AG08396 (cell line): Measurements from ENCODE around the gene PON1.

Experiments used
- DNase-seq: peaks from one replicate; pipeline ENCODE4 v3.0.0; 2012; ENCODE audit warnings: low spot score, mixed read lengths

PON1 gene

DNA sequence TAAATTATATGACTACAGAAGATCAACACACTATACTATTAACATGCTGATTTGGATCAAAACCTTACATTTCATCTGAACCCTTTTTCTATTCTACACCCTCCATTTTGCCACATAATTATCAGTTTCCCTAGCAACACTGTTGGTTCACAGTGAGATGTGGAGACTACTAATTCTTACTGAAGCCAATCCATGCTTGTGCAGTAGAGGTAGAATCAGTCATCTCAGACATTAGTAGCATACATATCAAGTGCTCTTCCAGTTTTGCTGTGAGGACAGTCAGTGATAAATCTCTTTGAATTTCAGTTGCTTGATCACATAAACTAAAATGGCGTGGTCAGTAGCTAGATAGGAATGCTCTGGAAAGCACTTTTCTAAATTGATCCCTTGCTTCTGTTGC, 70.3 kb downstream of the PON1 start:
- no peak for DNase-seq

DNA sequence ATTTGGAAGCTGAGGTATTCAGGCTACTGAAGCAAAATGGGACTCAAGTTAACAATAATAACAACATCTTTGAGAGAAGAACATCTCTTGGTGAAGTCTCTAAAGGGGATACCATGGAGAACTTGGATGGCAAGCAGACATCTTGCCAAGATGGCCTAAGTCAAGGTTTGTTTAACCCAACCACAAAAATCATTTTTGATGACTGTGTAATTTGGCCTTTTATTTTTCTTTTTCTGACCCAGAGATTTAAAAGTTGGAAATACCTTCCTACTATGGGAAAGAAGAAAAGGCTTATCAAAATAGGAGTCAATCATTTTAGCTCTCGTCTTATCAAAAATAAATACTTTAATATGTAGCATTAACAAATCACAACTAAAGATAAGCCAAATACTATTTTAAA, 72.4 kb downstream of the PON1 start:
- no peak for DNase-seq

DNA sequence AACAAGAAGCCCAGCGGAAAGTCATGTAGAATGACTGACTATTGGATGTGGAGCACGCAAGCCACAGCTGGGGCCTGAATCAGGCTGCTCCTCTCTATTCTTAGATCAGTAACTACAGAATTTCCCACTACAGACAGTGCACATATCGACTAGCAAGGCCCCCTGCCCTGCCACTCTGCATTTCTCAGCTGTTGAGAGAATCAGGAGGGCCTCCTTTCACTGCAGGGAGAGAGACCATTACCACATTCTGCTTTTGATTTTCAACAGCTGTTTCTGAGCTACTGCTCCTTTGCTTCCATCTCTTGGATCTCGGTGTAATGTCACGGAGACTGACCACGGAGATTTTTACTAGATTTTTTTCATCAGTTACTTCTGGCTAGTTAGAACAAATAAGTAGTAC, 73.8 kb downstream of the PON1 start:
- no peak for DNase-seq
